Fibroblast of lung (primary cell): ENCODE measurements around the gene ADNP. TPM values are rescaled to one million over a fixed set of nuclear protein-coding genes. Genes with fewer than 3 reads are reported as not detected.
A peak's percentile ranks its signal among the peaks of the same experiment; 100 is the strongest.

Source experiments
- DNase-seq, 2 donors: peaks; one replicate each; pipeline versions ENCODE4 v3.0.0 to v3.0.0-alpha.2; 2010; ENCODE audit warnings: low read depth in 2 of 2
- H2AFZ ChIP-seq: 2 replicates; pipeline ENCODE4 v1.5.1; 2012; ENCODE audit warnings: low read length, control low read depth, inconsistent platforms
- H3K27ac ChIP-seq: 2 replicates; pipeline ENCODE4 v1.5.1; 2011; ENCODE audit warnings: low read length, control low read depth; ENCODE audit not compliant: insufficient read depth
- H3K27me3 ChIP-seq: 2 replicates; pipeline ENCODE4 v1.5.1; 2011; ENCODE audit warnings: mild to moderate bottlenecking, low read length; ENCODE audit not compliant: control insufficient read depth, insufficient read depth
- H3K36me3 ChIP-seq: 2 replicates; pipeline ENCODE4 v1.5.1; 2011; ENCODE audit warnings: low read length; ENCODE audit not compliant: control insufficient read depth, insufficient read depth
- H3K4me1 ChIP-seq: 2 replicates; pipeline ENCODE4 v1.5.1; 2011; ENCODE audit warnings: low read length; ENCODE audit not compliant: control insufficient read depth, insufficient read depth; ENCODE audit errors: extremely low read depth
- H3K4me2 ChIP-seq: 2 replicates; pipeline ENCODE4 v1.5.1; 2011; ENCODE audit warnings: low read length, control low read depth; ENCODE audit not compliant: insufficient read depth; ENCODE audit errors: extremely low read depth
- H3K4me3 ChIP-seq, 4 experiments: fragments of 200-600 bp in 1 of 4; sonication (generic) in 1 of 4; replicated peaks in 1 of 4; 2 replicates each; pipeline ENCODE4 v1.5.1; 2011 to 2016; ENCODE audit warnings: low read length in 4 of 4, low read depth in 3 of 4, mild to moderate bottlenecking in 3 of 4, control low read depth in 2 of 4, inconsistent platforms in 1 of 4, mixed read lengths in 1 of 4; ENCODE audit not compliant: insufficient read depth in 1 of 4; ENCODE audit errors: control extremely low read depth in 1 of 4
- H3K79me2 ChIP-seq: 2 replicates; pipeline ENCODE4 v1.5.1; 2012; ENCODE audit warnings: mild to moderate bottlenecking, low read length, inconsistent platforms; ENCODE audit not compliant: control insufficient read depth, insufficient read depth
- H3K9ac ChIP-seq: 2 replicates; pipeline ENCODE4 v1.5.1; 2011; ENCODE audit warnings: mild to moderate bottlenecking, low read length, control low read depth; ENCODE audit not compliant: insufficient read depth
- H3K9me3 ChIP-seq: 2 replicates; pipeline ENCODE4 v1.5.1; 2012; ENCODE audit warnings: low read depth, low read length; ENCODE audit not compliant: control insufficient read depth, insufficient read depth
- H4K20me1 ChIP-seq: 2 replicates; pipeline ENCODE4 v1.5.1; 2011; ENCODE audit warnings: low read length; ENCODE audit not compliant: control insufficient read depth, insufficient read depth; ENCODE audit errors: extremely low read depth
- CTCF ChIP-seq, 2 donors: IDR thresholded peaks in 1 of 2; conservative IDR thresholded peaks in 1 of 2; 1 replicate in 1 of 2; 2 replicates in 1 of 2; pipeline ENCODE4 v1.5.1; 2011 to 2012; ENCODE audit warnings: low read length in 2 of 2, control low read depth in 1 of 2, inconsistent platforms in 1 of 2, low read depth in 1 of 2, mild to moderate bottlenecking in 1 of 2
- EZH2 ChIP-seq: IDR thresholded peaks from 2 replicates; pipeline ENCODE4 v1.5.1; 2012; ENCODE audit warnings: low read length, control low read depth, mild to moderate bottlenecking; ENCODE audit errors: missing control alignments
- polyA plus RNA-seq, 2 donors: library from polyadenylated mRNA; depleted of rRNA in 1 of 2; stranded (reverse) in 1 of 2; unstranded in 1 of 2; fragments of >200 nt; gene quantifications; 2 replicates each; pipeline ENCODE4 v1.2.1, GENCODE V29; 2011 to 2012; ENCODE audit warnings: missing spikeins in 1 of 2
- total RNA-seq: library from RNA; depleted of rRNA; stranded (reverse); fragments of >200 nt; gene quantifications from 2 replicates; pipeline ENCODE4 v1.2.1, GENCODE V29; 2014

The ADNP gene
- total and polyA plus RNA-seq, 2 donors (not counting 1 experiment from before 2014, with no cell fraction given), result 25.7 to 40.0 TPM

GRCh38 chr20:50911030-50911429, 20.2 kb downstream of the ADNP start:
- H3K4me1 ChIP-seq, result peaks cover 25% of the 10 kb centered on the region
- H4K20me1 ChIP-seq, result peaks cover 3% of the 10 kb centered on the region
- no peaks in the 10 kb centered on the region for H3K9me3 ChIP-seq
- H3K36me3 ChIP-seq, result no peaks in the 10 kb centered on the region
- H3K9ac ChIP-seq, result no peak overlapping the region
- peak overlapping the region; percentile 27 for H3K4me2 ChIP-seq
- peak; percentile 59 to 64 for DNase-seq
- H3K27ac ChIP-seq, result peak overlapping the region; percentile 45
- H2AFZ ChIP-seq, result no peak overlapping the region
- H3K27me3 ChIP-seq, result no peaks in the 10 kb centered on the region
- peaks cover 93% of the 10 kb centered on the region for H3K79me2 ChIP-seq
- no peak for TF ChIP-seq CTCF (conservative IDR thresholded peaks at IDR 0.05 in 1 of 2, IDR thresholded peaks at IDR 0.05 in 1 of 2; ENCODE audit: low read depth in 1 of 2, low read length in 2 of 2)
- no peak for TF ChIP-seq EZH2
- H3K4me3 ChIP-seq, result no peak overlapping the region

- DNase-seq, result no peak
- Histone ChIP-seq H4K20me1 (peaks cover 4% of the 10 kb centered on the region), H3K79me2 (peaks cover 94% of the 10 kb centered on the region), H3K4me1 (peaks cover 20% of the 10 kb centered on the region), H3K9ac (no peak overlapping the region), H3K27ac (no peak overlapping the region), H3K36me3 (no peaks in the 10 kb centered on the region), H3K27me3 (no peaks in the 10 kb centered on the region), H2AFZ (no peak overlapping the region), H3K4me2 (no peak overlapping the region), H3K4me3 (no peak overlapping the region), H3K9me3 (no peaks in the 10 kb centered on the region)
- TF ChIP-seq CTCF (conservative IDR thresholded peaks at IDR 0.05 in 1 of 2, IDR thresholded peaks at IDR 0.05 in 1 of 2; ENCODE audit: low read depth in 1 of 2, low read length in 2 of 2) (no peak), EZH2 (no peak)
These were observed 21.8 kb downstream of the ADNP start for GRCh38 chr20:50909413-50909812.

DNA sequence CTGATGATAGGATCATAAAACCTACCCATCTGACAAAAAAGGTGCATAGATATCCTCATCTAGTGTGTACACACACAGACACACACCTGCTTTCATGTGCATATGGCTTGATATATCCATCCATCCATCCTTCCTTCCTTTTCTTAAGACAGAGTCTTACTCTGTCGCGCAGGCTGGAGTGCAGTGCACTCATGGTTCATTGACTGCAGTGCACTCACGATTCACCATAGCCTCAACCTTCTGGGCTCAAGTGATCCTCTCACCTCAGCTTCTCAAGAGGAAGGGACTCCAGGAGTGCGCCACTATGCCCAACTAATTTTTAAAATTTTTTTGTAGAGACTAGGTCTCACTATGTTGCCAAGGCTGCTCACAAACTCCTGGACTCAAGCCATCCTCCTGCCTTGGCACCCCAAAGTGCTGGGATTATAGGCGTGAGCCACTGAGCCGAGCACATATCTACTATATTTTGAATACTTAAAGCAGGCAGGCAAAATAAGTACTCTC, 27.1 kb downstream of the ADNP start:
- no peak overlapping the region for H3K4me3 ChIP-seq
- peaks cover 79% of the 10 kb centered on the region for H3K79me2 ChIP-seq
- H3K4me1 ChIP-seq, result no peaks in the 10 kb centered on the region
- H3K9me3 ChIP-seq, result no peaks in the 10 kb centered on the region
- no peak overlapping the region for H3K9ac ChIP-seq
- TF ChIP-seq EZH2 (no peak), CTCF (conservative IDR thresholded peaks at IDR 0.05 in 1 of 2, IDR thresholded peaks at IDR 0.05 in 1 of 2; ENCODE audit: low read depth in 1 of 2, low read length in 2 of 2) (no peak)
- peaks cover 5% of the 10 kb centered on the region for H3K36me3 ChIP-seq
- H2AFZ ChIP-seq, result no peak overlapping the region
- H3K27ac ChIP-seq, result no peak overlapping the region
- no peaks in the 10 kb centered on the region for H3K27me3 ChIP-seq
- no peak for DNase-seq
- peaks cover 7% of the 10 kb centered on the region for H4K20me1 ChIP-seq
- no peak overlapping the region for H3K4me2 ChIP-seq
